ENCODE data around the gene ITGA1. TPM values are rescaled to one million over a fixed set of nuclear protein-coding genes. Genes with fewer than 3 reads are reported as not detected.

Gene ITGA1
- total RNA-seq, 4 donors from 2014 or later = 21.2 to 49.5 (median 43.1) TPM

- H3K27me3 ChIP-seq = no peaks in the 10 kb centered on the region
- no peak overlapping the region for H3K4me3 ChIP-seq
- no peak for TF ChIP-seq CTCF (IDR thresholded peaks at IDR 0.05)
- TF ChIP-seq POLR2A (IDR thresholded peaks at IDR 0.05) = no peak
- DNase-seq = no peak
- H3K4me1 ChIP-seq = peaks cover 0 to 4% (median 0%) of the 10 kb centered on the region in 4 donors
- peak overlapping the region in 1 of 4 donors; percentile 48 for H3K27ac ChIP-seq
- peaks cover 0 to 15% (median 0%) of the 10 kb centered on the region in 3 donors for H3K36me3 ChIP-seq
- no peaks in the 10 kb centered on the region for H3K9me3 ChIP-seq
Measured at GRCh38 chr5:52892242-52892878, 104.6 kb downstream of the ITGA1 start.

GRCh38 chr5:52893105-52893504, 105.4 kb downstream of the ITGA1 start:
- Histone ChIP-seq H3K4me1 (peaks cover 0 to 4% (median 0%) of the 10 kb centered on the region in 4 donors), H3K27ac (peak overlapping the region in 1 of 4 donors; percentile 48), H3K27me3 (no peaks in the 10 kb centered on the region), H3K9me3 (no peaks in the 10 kb centered on the region), H3K36me3 (peaks cover 0 to 12% (median 0%) of the 10 kb centered on the region in 3 donors), H3K4me3 (no peak overlapping the region)
- DNase-seq = no peak
- TF ChIP-seq POLR2A (IDR thresholded peaks at IDR 0.05) (no peak), CTCF (IDR thresholded peaks at IDR 0.05) (no peak)

GRCh38 chr5:52893863-52894262, 106.1 kb downstream of the ITGA1 start:
- Histone ChIP-seq H3K9me3 (no peaks in the 10 kb centered on the region), H3K27me3 (no peaks in the 10 kb centered on the region), H3K36me3 (peaks cover 0 to 4% (median 0%) of the 10 kb centered on the region in 3 donors), H3K4me3 (no peak overlapping the region), H3K27ac (peak overlapping the region in 1 of 4 donors; percentile 48), H3K4me1 (peaks cover 0 to 4% (median 0%) of the 10 kb centered on the region in 4 donors)
- no peak for TF ChIP-seq POLR2A (IDR thresholded peaks at IDR 0.05)
- no peak for TF ChIP-seq CTCF (IDR thresholded peaks at IDR 0.05)
- no peak for DNase-seq

- H3K36me3 ChIP-seq = peaks cover 0 to under 1% (median 0%) of the 10 kb centered on the region in 3 donors
- H3K9me3 ChIP-seq = no peaks in the 10 kb centered on the region
- H3K27me3 ChIP-seq = no peaks in the 10 kb centered on the region
- TF ChIP-seq CTCF (IDR thresholded peaks at IDR 0.05) = no peak
- no peak for TF ChIP-seq POLR2A (IDR thresholded peaks at IDR 0.05)
- DNase-seq = no peak
- H3K4me3 ChIP-seq = no peak overlapping the region
- H3K4me1 ChIP-seq = peaks cover 0 to 4% (median 0%) of the 10 kb centered on the region in 4 donors
- peak overlapping the region in 1 of 4 donors; percentile 48 for H3K27ac ChIP-seq
Measured at GRCh38 chr5:52894451-52894850, 106.7 kb downstream of the ITGA1 start.

- peaks cover 0 to 4% (median 0%) of the 10 kb centered on the region in 4 donors for H3K4me1 ChIP-seq
- peak overlapping the region in 1 of 4 donors; percentile 48 for H3K27ac ChIP-seq
- H3K27me3 ChIP-seq = no peaks in the 10 kb centered on the region
- no peak for DNase-seq
- H3K4me3 ChIP-seq = no peak overlapping the region
- TF ChIP-seq CTCF (IDR thresholded peaks at IDR 0.05) (no peak), POLR2A (IDR thresholded peaks at IDR 0.05) (no peak)
- peaks cover 0 to 3% (median 0%) of the 10 kb centered on the region in 3 donors for H3K36me3 ChIP-seq
- no peaks in the 10 kb centered on the region for H3K9me3 ChIP-seq
Measured at GRCh38 chr5:52895075-52895474, 107.4 kb downstream of the ITGA1 start.
